Activated T-cell treated with anti-CD3 and anti-CD28 coated beads, Interleukin-2, amount 50 U/mL, for 72 hours (primary cell): ENCODE results near the gene PLEKHA6. TPM values are rescaled to one million over a fixed set of nuclear protein-coding genes. Genes with fewer than 3 reads are reported as not detected.

Experiments
- ATAC-seq, 2 donors: fragments of 150-1000 bp; cut with Tn5 transposase; replicated peaks in 1 of 2; 2 replicates each; pipeline ENCODE4 v1.10.0; 2021; ENCODE audit warnings: moderate library complexity in 2 of 2, mild to moderate bottlenecking in 1 of 2
- DNase-seq, 2 donors: peaks; one replicate each; pipeline ENCODE4 v3.0.0; 2021 to 2022; ENCODE audit warnings: mixed read lengths in 1 of 2
- H3K27ac Mint-ChIP-seq: one replicate; pipeline ENCODE4 v1.8.0; 2022; ENCODE audit warnings: mild to moderate bottlenecking, moderate library complexity, mixed read lengths
- H3K27me3 Mint-ChIP-seq: one replicate; pipeline ENCODE4 v1.8.0; 2022; ENCODE audit warnings: low read depth, mixed read lengths
- H3K36me3 Mint-ChIP-seq, 2 donors: one replicate each; pipeline ENCODE4 v1.8.0; 2022; ENCODE audit warnings: mixed read lengths in 2 of 2, mild to moderate bottlenecking in 1 of 2; ENCODE audit not compliant: insufficient read depth in 2 of 2
- H3K4me1 Mint-ChIP-seq: one replicate; pipeline ENCODE4 v1.8.0; 2022; ENCODE audit warnings: low read depth, mixed read lengths
- H3K4me3 Mint-ChIP-seq, 2 donors: one replicate each; pipeline ENCODE4 v1.8.0; 2022; ENCODE audit warnings: mild to moderate bottlenecking in 2 of 2, mixed read lengths in 2 of 2, moderate library complexity in 2 of 2
- H3K9me3 Mint-ChIP-seq, 2 donors: one replicate each; pipeline ENCODE4 v1.8.0; 2022; ENCODE audit warnings: mixed read lengths in 2 of 2
- total RNA-seq, 2 donors: library from RNA; stranded (reverse); gene quantifications; one replicate each; pipeline ENCODE4 v1.2.3, GENCODE V29; 2022

The PLEKHA6 gene
- total RNA-seq, 2 donors from 2014 or later, result 0.31 to 3.4 TPM

GRCh38 chr1:204373911-204374310 is 14.2 kb upstream of the PLEKHA6 start:
- ATAC-seq (no peak), DNase-seq (no peak)
- no peaks in the 10 kb centered on the region for H3K36me3 Mint-ChIP-seq
- no peak overlapping the region for H3K27ac Mint-ChIP-seq
- peaks cover 15% of the 10 kb centered on the region for H3K27me3 Mint-ChIP-seq
- H3K9me3 Mint-ChIP-seq, result no peaks in the 10 kb centered on the region
- no peak overlapping the region for H3K4me3 Mint-ChIP-seq
- peaks cover 8% of the 10 kb centered on the region for H3K4me1 Mint-ChIP-seq

GRCh38 chr1:204370176-204370575 is 10.4 kb upstream of the PLEKHA6 start:
- Mint-ChIP-seq H3K9me3 (no peaks in the 10 kb centered on the region), H3K4me3 (no peak overlapping the region), H3K4me1 (peaks cover 4% of the 10 kb centered on the region), H3K36me3 (no peaks in the 10 kb centered on the region), H3K27ac (no peak overlapping the region), H3K27me3 (no peaks in the 10 kb centered on the region)
- DNase-seq (no peak), ATAC-seq (no peak)

GRCh38 chr1:204368996-204369726 is 9.4 kb upstream of the PLEKHA6 start:
- Mint-ChIP-seq H3K27ac (no peak overlapping the region), H3K4me1 (peaks cover 14% of the 10 kb centered on the region), H3K4me3 (no peak overlapping the region), H3K36me3 (no peaks in the 10 kb centered on the region), H3K9me3 (no peaks in the 10 kb centered on the region), H3K27me3 (no peaks in the 10 kb centered on the region)
- no peak for ATAC-seq
- no peak for DNase-seq

GRCh38 chr1:204367956-204368355 is 8.2 kb upstream of the PLEKHA6 start:
- peaks cover 26% of the 10 kb centered on the region for H3K4me1 Mint-ChIP-seq
- no peak overlapping the region for H3K4me3 Mint-ChIP-seq
- DNase-seq (no peak), ATAC-seq (no peak)
- no peaks in the 10 kb centered on the region for H3K27me3 Mint-ChIP-seq
- H3K36me3 Mint-ChIP-seq, result no peaks in the 10 kb centered on the region
- H3K27ac Mint-ChIP-seq, result no peak overlapping the region
- H3K9me3 Mint-ChIP-seq, result no peaks in the 10 kb centered on the region

- ATAC-seq (no peak), DNase-seq (no peak)
- no peaks in the 10 kb centered on the region for H3K9me3 Mint-ChIP-seq
- no peak overlapping the region for H3K27ac Mint-ChIP-seq
- H3K36me3 Mint-ChIP-seq, result no peaks in the 10 kb centered on the region
- H3K27me3 Mint-ChIP-seq, result peaks cover 5% of the 10 kb centered on the region
- peaks cover 32% of the 10 kb centered on the region for H3K4me1 Mint-ChIP-seq
- no peak overlapping the region for H3K4me3 Mint-ChIP-seq
Measured at GRCh38 chr1:204367193-204367858, 7.6 kb upstream of the PLEKHA6 start.

- Mint-ChIP-seq H3K27me3 (peaks cover 9% of the 10 kb centered on the region), H3K9me3 (no peaks in the 10 kb centered on the region), H3K36me3 (no peaks in the 10 kb centered on the region), H3K4me3 (no peak overlapping the region), H3K4me1 (peaks cover 33% of the 10 kb centered on the region), H3K27ac (no peak overlapping the region)
- peak; percentile 36 for DNase-seq
- ATAC-seq, result no peak
Measured at GRCh38 chr1:204366759-204367158, 7.0 kb upstream of the PLEKHA6 start.

- Mint-ChIP-seq H3K4me3 (peak overlapping the region; percentile 52 to 72), H3K36me3 (no peaks in the 10 kb centered on the region), H3K27ac (peak overlapping the region; percentile 52), H3K4me1 (peaks cover 38% of the 10 kb centered on the region), H3K27me3 (peaks cover 16% of the 10 kb centered on the region), H3K9me3 (no peaks in the 10 kb centered on the region)
- DNase-seq, result peak; percentile 77 to 78
- ATAC-seq, result peak; percentile 81
Measured at GRCh38 chr1:204363335-204364114, 3.8 kb upstream of the PLEKHA6 start.

GRCh38 chr1:204362984-204363334 is 3.2 kb upstream of the PLEKHA6 start:
- DNase-seq, result no peak
- H3K9me3 Mint-ChIP-seq, result no peaks in the 10 kb centered on the region
- ATAC-seq, result no peak
- peak overlapping the region; percentile 52 to 72 for H3K4me3 Mint-ChIP-seq
- peaks cover 16% of the 10 kb centered on the region for H3K27me3 Mint-ChIP-seq
- peaks cover 38% of the 10 kb centered on the region for H3K4me1 Mint-ChIP-seq
- H3K27ac Mint-ChIP-seq, result peak overlapping the region; percentile 52
- no peaks in the 10 kb centered on the region for H3K36me3 Mint-ChIP-seq

GRCh38 chr1:204361781-204362180 is 2.1 kb upstream of the PLEKHA6 start:
- Mint-ChIP-seq H3K4me1 (peaks cover 38% of the 10 kb centered on the region), H3K4me3 (no peak overlapping the region), H3K27ac (no peak overlapping the region), H3K9me3 (no peaks in the 10 kb centered on the region), H3K27me3 (peaks cover 16% of the 10 kb centered on the region), H3K36me3 (no peaks in the 10 kb centered on the region)
- DNase-seq, result no peak
- ATAC-seq, result no peak

- Mint-ChIP-seq H3K27me3 (peaks cover 16% of the 10 kb centered on the region), H3K4me1 (peaks cover 38% of the 10 kb centered on the region), H3K36me3 (no peaks in the 10 kb centered on the region), H3K9me3 (no peaks in the 10 kb centered on the region), H3K27ac (no peak overlapping the region), H3K4me3 (no peak overlapping the region)
- no peak for DNase-seq
- no peak for ATAC-seq
Measured at GRCh38 chr1:204361341-204361771, 1.6 kb upstream of the PLEKHA6 start.

GRCh38 chr1:204360314-204360713 is 585 bp upstream of the PLEKHA6 start:
- no peak for DNase-seq
- Mint-ChIP-seq H3K36me3 (no peaks in the 10 kb centered on the region), H3K27me3 (peaks cover 16% of the 10 kb centered on the region), H3K4me3 (no peak overlapping the region), H3K27ac (no peak overlapping the region), H3K4me1 (peaks cover 36% of the 10 kb centered on the region), H3K9me3 (no peaks in the 10 kb centered on the region)
- no peak for ATAC-seq

- ATAC-seq (no peak), DNase-seq (no peak)
- H3K4me3 Mint-ChIP-seq, result no peak overlapping the region
- peaks cover 24% of the 10 kb centered on the region for H3K4me1 Mint-ChIP-seq
- H3K9me3 Mint-ChIP-seq, result no peaks in the 10 kb centered on the region
- H3K27me3 Mint-ChIP-seq, result peaks cover 16% of the 10 kb centered on the region
- no peaks in the 10 kb centered on the region for H3K36me3 Mint-ChIP-seq
- H3K27ac Mint-ChIP-seq, result no peak overlapping the region
Measured at GRCh38 chr1:204359131-204359473, 627 bp downstream of the PLEKHA6 start.

- Mint-ChIP-seq H3K4me3 (no peak overlapping the region), H3K27me3 (peaks cover 16% of the 10 kb centered on the region), H3K9me3 (no peaks in the 10 kb centered on the region), H3K27ac (no peak overlapping the region), H3K4me1 (peaks cover 19% of the 10 kb centered on the region), H3K36me3 (no peaks in the 10 kb centered on the region)
- ATAC-seq (no peak), DNase-seq (no peak)
Measured at GRCh38 chr1:204358605-204359004, 1.1 kb downstream of the PLEKHA6 start.
